GM18519 (cell line): ENCODE data around the gene TMEM168.
"Not testable (repeated sequence)": the region's sequence is repeated elsewhere in the genome, so short reads cannot be mapped to it uniquely, and the experiment has no call there.

Experiments
- ATAC-seq: cut with Tn5 transposase; IDR thresholded peaks from one replicate; pipeline ENCODE4 v1.9.1; 2021; ENCODE audit warnings: mild to moderate bottlenecking, moderate library complexity; ENCODE audit not compliant: unreplicated experiment, low FRiP score

The TMEM168 gene

GRCh38 chr7:112789817-112790585 is at the start of gene TMEM168:
TSS of gene TMEM168 (minus strand) at chr7:112790393. CDS start at chr7:112784825, 5,568 bp downstream.
- peak; percentile 68 for ATAC-seq

- ATAC-seq = not testable (repeated sequence)
These were observed 45.7 kb upstream of the TMEM168 start for GRCh38 chr7:112835928-112836327.

- ATAC-seq = no peak
These were observed 42.9 kb upstream of the TMEM168 start for GRCh38 chr7:112833082-112833481.

- ATAC-seq = no peak
These were observed 40.6 kb upstream of the TMEM168 start for GRCh38 chr7:112830769-112831168.

- no peak for ATAC-seq
These were observed 38.5 kb upstream of the TMEM168 start for GRCh38 chr7:112828696-112829095.

GRCh38 chr7:112821345-112821744 is 31.2 kb upstream of the TMEM168 start:
- ATAC-seq = no peak

- ATAC-seq = no peak
These were observed 29.3 kb upstream of the TMEM168 start for GRCh38 chr7:112819536-112819935.

GRCh38 chr7:112806156-112806555 is 16.0 kb upstream of the TMEM168 start:
- ATAC-seq = no peak

- no peak for ATAC-seq
These were observed 12.2 kb upstream of the TMEM168 start for GRCh38 chr7:112802406-112802805.

- ATAC-seq = no peak
These were observed 10.3 kb upstream of the TMEM168 start for GRCh38 chr7:112800486-112800885.

GRCh38 chr7:112799448-112800120 is 9.4 kb upstream of the TMEM168 start:
- ATAC-seq = no peak

- ATAC-seq = no peak
These were observed 8.3 kb upstream of the TMEM168 start for GRCh38 chr7:112798274-112799159.

GRCh38 chr7:112796552-112796951 is 6.4 kb upstream of the TMEM168 start:
- ATAC-seq = not testable (repeated sequence)

- no peak for ATAC-seq
These were observed 2.2 kb upstream of the TMEM168 start for GRCh38 chr7:112792441-112792840.

- ATAC-seq = no peak
These were observed 1.4 kb upstream of the TMEM168 start for GRCh38 chr7:112791465-112792168.

- ATAC-seq = peak; percentile 57
These were observed 402 bp upstream of the TMEM168 start for GRCh38 chr7:112790586-112791003.

- ATAC-seq = no peak
These were observed 758 bp downstream of the TMEM168 start for GRCh38 chr7:112789453-112789816.

GRCh38 chr7:112788778-112789343 is 1.3 kb downstream of the TMEM168 start:
- ATAC-seq = no peak

GRCh38 chr7:112784603-112785002 is 5.6 kb downstream of the TMEM168 start:
- no peak for ATAC-seq

- ATAC-seq = peak; percentile 95
These were observed 7.7 kb downstream of the TMEM168 start for GRCh38 chr7:112782498-112782897.
